Measurements from ENCODE around the gene SYPL1. TPM values are rescaled to one million over a fixed set of nuclear protein-coding genes. Genes with fewer than 3 reads are reported as not detected.

Gene SYPL1
- total RNA-seq, 1 experiment from 2014 or later: 76.4 TPM

GRCh38 chr7:106117786-106118544 lies 5.9 kb upstream of the SYPL1 start:
- Histone ChIP-seq H3K27me3 (replicated peaks; ENCODE audit: insufficient read depth, low read depth, low read length, poor library complexity) (no peaks in the 10 kb centered on the region), H3K4me3 (ENCODE audit: low read depth, low read length, poor library complexity, severe bottlenecking) (no peak overlapping the region), H3K27ac (ENCODE audit: low read depth, low read length, poor library complexity, severe bottlenecking) (no peak overlapping the region), H3K4me1 (ENCODE audit: insufficient read depth, low read length, poor library complexity, severe bottlenecking) (no peaks in the 10 kb centered on the region), H3K9me3 (ENCODE audit: low read depth, low read length, poor library complexity, severe bottlenecking) (no peaks in the 10 kb centered on the region), H3K36me3 (ENCODE audit: insufficient read depth, low read length, poor library complexity, severe bottlenecking) (no peaks in the 10 kb centered on the region)
- BruUV-seq (replicated peaks): no TSS peak
- CTCF ChIA-PET: no interaction called here
- TF ChIP-seq EZH2 (IDR thresholded peaks at IDR 0.05; ENCODE audit: borderline replicate concordance, low read depth, low read length, poor library complexity, severe bottlenecking): no peak
- TF ChIP-seq, protein P1, sequence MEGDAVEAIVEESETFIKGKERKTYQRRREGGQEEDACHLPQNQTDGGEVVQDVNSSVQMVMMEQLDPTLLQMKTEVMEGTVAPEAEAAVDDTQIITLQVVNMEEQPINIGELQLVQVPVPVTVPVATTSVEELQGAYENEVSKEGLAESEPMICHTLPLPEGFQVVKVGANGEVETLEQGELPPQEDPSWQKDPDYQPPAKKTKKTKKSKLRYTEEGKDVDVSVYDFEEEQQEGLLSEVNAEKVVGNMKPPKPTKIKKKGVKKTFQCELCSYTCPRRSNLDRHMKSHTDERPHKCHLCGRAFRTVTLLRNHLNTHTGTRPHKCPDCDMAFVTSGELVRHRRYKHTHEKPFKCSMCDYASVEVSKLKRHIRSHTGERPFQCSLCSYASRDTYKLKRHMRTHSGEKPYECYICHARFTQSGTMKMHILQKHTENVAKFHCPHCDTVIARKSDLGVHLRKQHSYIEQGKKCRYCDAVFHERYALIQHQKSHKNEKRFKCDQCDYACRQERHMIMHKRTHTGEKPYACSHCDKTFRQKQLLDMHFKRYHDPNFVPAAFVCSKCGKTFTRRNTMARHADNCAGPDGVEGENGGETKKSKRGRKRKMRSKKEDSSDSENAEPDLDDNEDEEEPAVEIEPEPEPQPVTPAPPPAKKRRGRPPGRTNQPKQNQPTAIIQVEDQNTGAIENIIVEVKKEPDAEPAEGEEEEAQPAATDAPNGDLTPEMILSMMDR (conservative IDR thresholded peaks at IDR 0.05; ENCODE audit: low read depth, low read length): no peak
- POLR2A ChIA-PET (ENCODE audit: low non-redundant PET): no interaction called here
- intact Hi-C loops (cut with micrococcal nuclease; ENCODE audit: unreplicated experiment): no loop called here
- no peak for DNase-seq (ENCODE audit: low spot score)

DNA sequence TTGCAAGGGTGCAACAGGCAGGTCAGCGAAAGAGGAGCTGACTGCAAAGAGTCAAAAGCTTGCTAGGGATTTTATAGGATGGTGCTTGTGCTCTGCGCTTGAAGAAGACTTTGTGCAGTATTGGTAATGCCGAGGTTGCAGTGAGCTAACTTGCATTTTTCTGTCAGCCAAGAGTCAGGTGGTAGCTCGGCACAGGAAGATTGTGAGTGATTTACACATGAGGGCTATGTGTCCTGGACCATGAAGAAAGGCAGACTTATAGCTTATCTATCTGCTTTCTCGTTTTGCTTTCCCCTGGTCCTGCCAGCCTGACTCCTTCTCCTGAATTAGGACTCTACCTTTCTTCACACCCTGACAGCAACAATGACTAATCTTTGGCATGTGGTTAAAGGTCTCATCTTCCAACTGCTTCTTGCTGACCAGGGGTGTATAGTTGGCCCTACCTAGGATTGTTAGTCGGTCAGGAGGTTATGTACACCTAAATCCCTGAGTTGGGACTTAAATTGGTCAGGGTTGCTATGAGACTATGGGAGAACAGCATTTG lies 4.1 kb upstream of the SYPL1 start:
- Histone ChIP-seq H3K4me3 (ENCODE audit: low read depth, low read length, poor library complexity, severe bottlenecking) (no peak overlapping the region), H3K36me3 (ENCODE audit: insufficient read depth, low read length, poor library complexity, severe bottlenecking) (no peaks in the 10 kb centered on the region), H3K27ac (ENCODE audit: low read depth, low read length, poor library complexity, severe bottlenecking) (no peak overlapping the region), H3K4me1 (ENCODE audit: insufficient read depth, low read length, poor library complexity, severe bottlenecking) (peaks cover 5% of the 10 kb centered on the region), H3K27me3 (replicated peaks; ENCODE audit: insufficient read depth, low read depth, low read length, poor library complexity) (no peaks in the 10 kb centered on the region), H3K9me3 (ENCODE audit: low read depth, low read length, poor library complexity, severe bottlenecking) (no peaks in the 10 kb centered on the region)
- BruUV-seq (replicated peaks): no TSS peak
- ChIA-PET CTCF (no interaction called here), POLR2A (ENCODE audit: low non-redundant PET) (no interaction called here)
- DNase-seq (ENCODE audit: low spot score): no peak
- TF ChIP-seq, protein P1 (conservative IDR thresholded peaks at IDR 0.05; ENCODE audit: low read depth, low read length): no peak
- no peak for TF ChIP-seq EZH2 (IDR thresholded peaks at IDR 0.05; ENCODE audit: borderline replicate concordance, low read depth, low read length, poor library complexity, severe bottlenecking)
- intact Hi-C loops (cut with micrococcal nuclease; ENCODE audit: unreplicated experiment): no loop called here

GRCh38 chr7:106114716-106115383 lies 2.7 kb upstream of the SYPL1 start:
- Histone ChIP-seq H3K27me3 (replicated peaks; ENCODE audit: insufficient read depth, low read depth, low read length, poor library complexity) (no peaks in the 10 kb centered on the region), H3K4me3 (ENCODE audit: low read depth, low read length, poor library complexity, severe bottlenecking) (no peak overlapping the region), H3K4me1 (ENCODE audit: insufficient read depth, low read length, poor library complexity, severe bottlenecking) (peaks cover 5% of the 10 kb centered on the region), H3K9me3 (ENCODE audit: low read depth, low read length, poor library complexity, severe bottlenecking) (no peaks in the 10 kb centered on the region), H3K36me3 (ENCODE audit: insufficient read depth, low read length, poor library complexity, severe bottlenecking) (no peaks in the 10 kb centered on the region), H3K27ac (ENCODE audit: low read depth, low read length, poor library complexity, severe bottlenecking) (no peak overlapping the region)
- BruUV-seq (replicated peaks): no TSS peak
- ChIA-PET POLR2A (ENCODE audit: low non-redundant PET) (no interaction called here), CTCF (no interaction called here)
- intact Hi-C loops (cut with micrococcal nuclease; ENCODE audit: unreplicated experiment): no loop called here
- TF ChIP-seq EZH2 (IDR thresholded peaks at IDR 0.05; ENCODE audit: borderline replicate concordance, low read depth, low read length, poor library complexity, severe bottlenecking): no peak
- TF ChIP-seq, protein P1 (conservative IDR thresholded peaks at IDR 0.05; ENCODE audit: low read depth, low read length): no peak
- DNase-seq (ENCODE audit: low spot score): no peak
